Skeletal muscle tissue (tissue), 4 donors: Measurements from ENCODE around the gene ERC1. TPM values are rescaled to one million over a fixed set of nuclear protein-coding genes. Genes with fewer than 3 reads are reported as not detected.
"Not testable (repeated sequence)": the region's sequence is repeated elsewhere in the genome, so short reads cannot be mapped to it uniquely, and the experiment has no call there.

ENCODE experiments used
- H3K27ac ChIP-seq: one replicate; pipeline ENCODE4 v1.7.0; 2013; ENCODE audit warnings: mild to moderate bottlenecking, low read depth, low read length, inconsistent platforms
- H3K27me3 ChIP-seq, 3 donors: one replicate each; pipeline ENCODE4 v1.7.0; 2013; ENCODE audit warnings: low read length in 3 of 3; ENCODE audit not compliant: control insufficient read depth in 3 of 3, insufficient read depth in 3 of 3
- H3K36me3 ChIP-seq, 3 donors: one replicate each; pipeline ENCODE4 v1.7.0; 2013; ENCODE audit warnings: low read length in 3 of 3; ENCODE audit not compliant: control insufficient read depth in 3 of 3, insufficient read depth in 3 of 3
- H3K4me1 ChIP-seq, 3 donors: one replicate each; pipeline ENCODE4 v1.7.0; 2013; ENCODE audit warnings: low read length in 3 of 3, mild to moderate bottlenecking in 3 of 3; ENCODE audit not compliant: control insufficient read depth in 3 of 3, insufficient read depth in 3 of 3
- H3K4me3 ChIP-seq, 3 donors: one replicate each; pipeline ENCODE4 v1.7.0; 2013; ENCODE audit warnings: low read length in 3 of 3
- H3K9ac ChIP-seq, 3 donors: one replicate each; pipeline ENCODE4 v1.7.0; 2013; ENCODE audit warnings: low read length in 3 of 3, mild to moderate bottlenecking in 3 of 3, moderate library complexity in 2 of 3, low read depth in 1 of 3
- H3K9me3 ChIP-seq, 3 donors: one replicate each; pipeline ENCODE4 v1.7.0; 2013; ENCODE audit warnings: low read length in 3 of 3; ENCODE audit not compliant: control insufficient read depth in 3 of 3
- total RNA-seq: library from RNA; depleted of rRNA; stranded (reverse); fragments of >200 nt; gene quantifications from one replicate; pipeline ENCODE4 v1.2.3, GENCODE V29; 2014
- donor health status: Osteomylitis.

The ERC1 gene
- total RNA-seq, 1 donor from 2014 or later = 56.9 TPM

DNA sequence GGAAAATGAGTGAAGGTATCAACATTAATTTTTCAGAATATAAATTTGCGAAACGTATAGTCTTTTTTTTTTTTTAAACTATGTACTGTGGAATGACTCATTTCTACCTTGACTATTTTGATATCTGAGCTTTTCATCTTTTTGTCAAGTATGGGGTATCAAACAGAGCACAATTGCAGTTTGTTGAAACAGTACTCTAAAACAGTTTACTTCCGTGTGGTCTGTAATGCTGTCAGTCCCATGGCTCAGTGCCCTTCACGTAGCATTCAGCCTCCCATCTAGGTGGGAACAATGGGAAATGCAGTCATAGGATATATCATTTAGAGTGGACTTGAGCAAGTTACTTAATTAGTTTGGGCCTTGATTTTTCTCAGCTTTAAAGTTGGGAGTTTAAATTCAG, 139.5 kb downstream of the ERC1 start:
- Histone ChIP-seq H3K4me3 (no peak overlapping the region), H3K27ac (no peak overlapping the region)

DNA sequence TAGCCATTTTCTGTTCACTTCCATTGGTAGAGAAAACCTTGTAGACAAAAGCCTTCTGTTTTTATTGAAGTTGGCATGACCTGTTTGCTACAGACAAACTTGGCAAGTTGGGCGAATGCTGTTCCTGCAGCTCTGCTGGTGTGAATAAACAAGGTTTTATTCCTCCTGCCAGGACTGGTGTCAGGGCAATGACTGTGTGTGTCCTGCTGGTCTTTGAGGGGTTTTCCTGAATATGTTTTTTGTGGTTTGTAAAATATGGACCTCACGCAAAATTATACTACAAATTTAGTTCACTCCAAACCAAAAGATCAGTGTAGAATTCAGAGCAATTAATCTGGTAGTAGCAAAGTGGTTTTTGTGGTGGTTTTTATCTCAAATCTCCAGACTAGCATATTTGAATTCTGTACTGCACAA, 140.8 kb downstream of the ERC1 start:
- peaks cover 0 to 3% (median 0%) of the 10 kb centered on the region in 3 donors for H3K4me1 ChIP-seq
- no peaks in the 10 kb centered on the region for H3K27me3 ChIP-seq
- no peaks in the 10 kb centered on the region for H3K36me3 ChIP-seq
- H3K4me3 ChIP-seq = no peak overlapping the region
- H3K9me3 ChIP-seq = no peaks in the 10 kb centered on the region
- H3K27ac ChIP-seq = no peak overlapping the region
- H3K9ac ChIP-seq = peak overlapping the region in 1 of 3 donors; percentile 40

More for the DNA sequence above, 139.5 kb downstream of the ERC1 start:
- H3K27me3 ChIP-seq = no peaks in the 10 kb centered on the region
- H3K4me1 ChIP-seq = peaks cover 0 to 3% (median 0%) of the 10 kb centered on the region in 3 donors
- H3K9ac ChIP-seq = no peak overlapping the region
- H3K36me3 ChIP-seq = no peaks in the 10 kb centered on the region
- no peaks in the 10 kb centered on the region for H3K9me3 ChIP-seq

DNA sequence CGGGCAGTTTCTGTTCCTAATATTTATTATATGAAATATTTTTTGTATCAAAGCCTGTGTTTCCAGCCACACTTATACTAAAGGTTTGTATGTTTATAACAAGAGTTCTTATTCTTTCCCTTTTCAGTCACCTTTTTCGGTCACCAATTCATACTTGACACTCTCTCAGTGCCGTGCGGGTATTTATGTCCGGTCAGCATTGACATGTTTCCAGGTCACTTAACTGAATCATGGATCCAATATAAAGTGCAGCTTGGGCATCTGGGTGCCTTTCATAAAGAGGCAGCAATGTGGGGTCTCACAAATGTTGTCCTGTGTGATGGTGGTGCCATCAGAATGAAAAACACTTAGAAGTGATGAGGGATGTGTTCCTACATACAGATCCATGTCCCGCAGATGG, 141.3 kb downstream of the ERC1 start:
- Histone ChIP-seq H3K36me3 (no peaks in the 10 kb centered on the region), H3K27me3 (no peaks in the 10 kb centered on the region), H3K9me3 (no peaks in the 10 kb centered on the region), H3K27ac (no peak overlapping the region), H3K4me1 (peaks cover 0 to 3% (median 0%) of the 10 kb centered on the region in 3 donors), H3K4me3 (no peak overlapping the region), H3K9ac (no peak overlapping the region)

DNA sequence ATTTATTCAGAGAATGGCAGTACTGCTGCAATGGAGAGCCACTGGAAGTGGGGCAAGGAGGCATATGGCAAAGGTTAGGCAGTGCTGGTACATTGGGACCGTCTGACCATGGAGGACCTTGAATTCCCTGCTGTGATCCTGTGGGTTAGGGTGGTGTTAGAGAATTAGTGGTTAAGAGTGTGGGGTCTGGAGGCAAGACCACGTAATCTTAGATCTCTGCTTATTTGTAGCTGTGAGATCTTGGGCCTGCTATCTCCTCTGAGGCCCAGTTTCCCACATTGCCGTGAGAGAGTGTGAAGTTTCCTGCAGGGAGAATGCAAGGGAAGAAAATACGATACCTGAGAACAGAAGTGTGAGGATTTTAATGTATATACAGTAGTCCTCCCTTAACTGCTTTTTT, 147.7 kb downstream of the ERC1 start:
- Histone ChIP-seq H3K9ac (no peak overlapping the region), H3K27me3 (no peaks in the 10 kb centered on the region), H3K4me1 (no peaks in the 10 kb centered on the region), H3K9me3 (no peaks in the 10 kb centered on the region), H3K4me3 (no peak overlapping the region), H3K36me3 (peaks cover 0 to 7% (median 0%) of the 10 kb centered on the region in 3 donors), H3K27ac (no peak overlapping the region)

DNA sequence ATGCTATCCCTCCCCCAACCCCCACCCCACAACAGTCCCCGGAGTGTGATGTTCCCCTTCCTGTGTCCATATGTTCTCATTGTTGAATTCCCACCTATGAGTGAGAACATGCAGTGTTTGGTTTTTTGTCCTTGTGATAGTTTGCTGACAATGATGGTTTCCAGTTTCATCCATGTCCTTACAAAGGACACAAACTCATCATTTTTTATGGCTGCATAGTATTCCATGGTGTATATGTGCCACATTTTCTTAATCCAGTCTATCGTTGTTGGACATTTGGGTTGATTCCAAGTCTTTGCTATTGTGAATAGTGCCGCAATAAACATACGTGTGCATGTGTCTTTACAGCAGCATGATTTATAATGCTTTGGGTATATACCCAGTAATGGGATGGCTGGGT, 155.7 kb downstream of the ERC1 start:
- H3K27me3 ChIP-seq, H3K4me3 ChIP-seq, H3K36me3 ChIP-seq, H3K4me1 ChIP-seq, H3K27ac ChIP-seq, H3K9me3 ChIP-seq, H3K9ac ChIP-seq: not testable (repeated sequence)

DNA sequence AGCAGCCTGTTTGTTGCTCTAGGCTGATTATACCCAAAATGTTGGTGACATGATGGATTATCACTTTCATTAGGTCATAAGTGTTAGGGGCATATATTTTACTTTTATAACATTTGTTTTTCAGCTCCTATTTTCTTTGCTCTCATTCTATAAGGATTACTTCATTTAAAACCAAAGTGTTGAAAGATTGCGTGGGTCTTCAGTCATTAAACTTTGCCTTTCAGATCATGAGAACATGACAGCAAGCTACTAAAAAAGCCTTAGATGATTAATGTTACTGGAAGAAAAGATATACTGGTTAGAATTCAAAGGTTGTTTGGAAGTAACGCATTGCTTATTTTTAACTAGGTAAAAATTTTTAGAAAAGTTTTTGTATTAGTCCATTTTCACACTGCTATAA, 156.8 kb downstream of the ERC1 start:
- H3K9me3 ChIP-seq = no peaks in the 10 kb centered on the region
- no peaks in the 10 kb centered on the region for H3K4me1 ChIP-seq
- no peak overlapping the region for H3K9ac ChIP-seq
- H3K4me3 ChIP-seq = no peak overlapping the region
- H3K36me3 ChIP-seq = peaks cover 0 to 6% (median 0%) of the 10 kb centered on the region in 3 donors
- H3K27ac ChIP-seq = no peak overlapping the region
- H3K27me3 ChIP-seq = no peaks in the 10 kb centered on the region

DNA sequence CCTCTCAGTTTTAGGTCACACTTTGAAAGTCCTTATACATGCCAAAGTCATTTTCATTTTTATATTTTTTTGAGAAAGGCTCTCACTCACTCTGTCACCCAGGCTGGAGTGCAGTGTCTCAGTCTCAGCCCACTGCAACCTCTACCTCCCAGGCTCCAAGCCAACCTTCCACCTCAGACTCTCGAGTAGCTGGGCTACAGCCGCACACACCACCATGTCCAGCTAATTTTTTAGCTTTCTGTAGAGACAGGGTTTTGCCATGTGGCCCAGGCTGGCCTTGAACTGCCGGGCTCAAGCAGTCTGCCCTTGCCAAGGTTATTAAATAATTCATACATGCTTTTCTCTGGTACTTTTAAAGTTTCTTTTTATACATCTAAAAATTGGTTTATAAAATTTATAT, 166.0 kb downstream of the ERC1 start:
- Histone ChIP-seq H3K36me3 (peaks cover 0 to 7% (median 0%) of the 10 kb centered on the region in 3 donors), H3K9ac (no peak overlapping the region), H3K27ac (no peak overlapping the region), H3K4me1 (no peaks in the 10 kb centered on the region), H3K4me3 (no peak overlapping the region), H3K27me3 (no peaks in the 10 kb centered on the region), H3K9me3 (no peaks in the 10 kb centered on the region)

DNA sequence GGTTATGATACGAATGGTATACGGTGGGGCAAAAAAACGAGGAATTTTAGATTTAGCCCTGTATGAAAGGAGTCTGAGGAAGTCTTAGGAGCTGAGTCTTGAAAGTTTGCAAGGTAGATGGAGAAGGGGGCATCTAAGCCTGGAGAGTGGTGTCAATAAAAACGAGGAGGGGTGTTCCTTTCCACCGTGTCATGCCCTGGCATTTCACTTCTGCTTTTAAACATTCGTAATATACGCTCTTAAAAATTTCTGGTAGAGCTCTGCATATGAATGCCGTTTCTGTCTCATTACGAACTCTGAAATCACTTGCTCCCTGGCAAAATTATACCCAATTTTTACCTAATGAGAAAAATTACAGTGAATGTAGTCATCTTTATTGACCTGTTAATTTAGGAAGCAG, 170.2 kb downstream of the ERC1 start:
- Histone ChIP-seq H3K27me3 (no peaks in the 10 kb centered on the region), H3K27ac (no peak overlapping the region), H3K9ac (no peak overlapping the region)

DNA sequence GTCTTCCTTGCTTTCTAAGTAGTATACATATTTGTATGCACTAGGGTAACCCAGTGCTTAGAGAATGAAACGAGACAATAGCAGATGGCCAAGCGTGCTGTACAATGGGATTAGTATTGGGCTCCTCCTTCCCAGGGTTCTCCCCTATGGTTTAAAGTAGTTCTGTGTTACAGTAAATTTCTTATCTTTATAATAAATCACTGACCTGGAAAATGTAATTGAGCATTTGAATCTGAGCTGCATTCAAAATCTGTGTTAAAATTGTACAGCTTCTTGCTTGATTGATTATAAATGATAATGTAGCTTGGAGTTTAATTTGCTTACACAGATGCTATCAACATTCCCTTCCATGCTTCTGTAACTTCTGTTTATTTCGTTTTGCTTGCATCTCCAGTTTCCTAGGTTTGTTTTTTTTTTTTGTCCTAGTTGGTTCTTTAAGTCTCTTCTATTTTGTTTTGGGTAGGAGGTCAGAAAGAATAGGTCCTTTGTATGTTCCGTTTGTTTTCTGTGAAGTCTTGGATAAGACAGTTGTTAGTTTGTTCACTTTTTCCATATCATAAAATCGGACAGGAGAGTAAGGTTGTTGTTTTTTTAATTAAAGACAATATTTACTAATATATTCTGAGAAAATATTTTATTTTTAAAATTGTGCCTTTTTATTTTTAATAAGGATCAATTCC, 171.2 kb downstream of the ERC1 start:
- no peaks in the 10 kb centered on the region for H3K27me3 ChIP-seq
- no peaks in the 10 kb centered on the region for H3K9me3 ChIP-seq
- H3K27ac ChIP-seq = no peak overlapping the region
- no peak overlapping the region for H3K9ac ChIP-seq
- H3K4me1 ChIP-seq = no peaks in the 10 kb centered on the region
- H3K4me3 ChIP-seq = no peak overlapping the region
- H3K36me3 ChIP-seq = peaks cover 0 to 2% (median 0%) of the 10 kb centered on the region in 3 donors

More for the DNA sequence above, 170.2 kb downstream of the ERC1 start:
- no peak overlapping the region for H3K4me3 ChIP-seq
- H3K4me1 ChIP-seq = no peaks in the 10 kb centered on the region
- peaks cover 0 to 2% (median 0%) of the 10 kb centered on the region in 3 donors for H3K36me3 ChIP-seq
- no peaks in the 10 kb centered on the region for H3K9me3 ChIP-seq

DNA sequence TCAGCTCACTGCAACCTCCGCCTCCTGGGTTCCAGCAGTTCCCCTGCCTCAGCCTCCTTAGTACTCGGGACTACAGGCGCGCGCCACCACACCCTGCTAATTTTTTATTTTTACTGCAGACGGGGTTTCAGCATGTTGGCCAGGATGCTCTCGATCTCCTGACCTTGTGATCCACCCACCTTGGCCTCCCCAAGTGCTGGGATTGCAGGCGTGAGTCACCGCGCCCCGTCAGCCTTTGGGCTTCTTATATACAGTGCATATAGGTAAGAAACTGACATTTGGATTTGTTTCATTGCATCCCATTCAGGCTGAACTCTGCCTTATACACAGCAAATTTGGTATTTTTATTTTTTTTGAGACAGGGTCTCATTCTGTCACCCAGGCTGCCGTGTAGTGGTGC, 176.8 kb downstream of the ERC1 start:
- Histone ChIP-seq H3K9ac (no peak overlapping the region), H3K36me3 (peaks cover 0 to 6% (median 0%) of the 10 kb centered on the region in 3 donors), H3K4me3 (no peak overlapping the region), H3K27me3 (no peaks in the 10 kb centered on the region), H3K9me3 (no peaks in the 10 kb centered on the region), H3K27ac (no peak overlapping the region), H3K4me1 (peaks cover 4 to 10% (median 6%) of the 10 kb centered on the region in 3 donors)
